HepG2 (cell line): ENCODE measurements around the gene CNPY1. TPM values are rescaled to one million over a fixed set of nuclear protein-coding genes. Genes with fewer than 3 reads are reported as not detected.
A peak's percentile ranks its signal among the peaks of the same experiment; 100 is the strongest.

Experiments
- ATAC-seq: fragments of 200-7000 bp; cut with Tn5 transposase; 3 replicates; pipeline ENCODE4 v1.9.1; 2020; ENCODE audit warnings: mild to moderate bottlenecking, moderate library complexity
- BruUV-seq: library from RNA; stranded (reverse); fragments of 400-500 nt; replicated peaks from 2 replicates; lab custom pipeline; 2021; lab: Mats Ljungman, UMichigan
- CTCF ChIA-PET: fragments of 300-600 bp; formaldehyde crosslinking; extraction: SDS; loops from one replicate; lab custom pipeline; 2021; ENCODE audit warnings: low total read pairs, inconsistent platforms, low intra/inter-chr PET ratio; lab: Yijun Ruan, JAX
- POLR2A ChIA-PET: fragments of 350-600 bp; sonication (Branson Sonifier 250); formaldehyde crosslinking; loops from one replicate; lab custom pipeline; 2020; ENCODE audit warnings: antibody characterized with exemption, inconsistent platforms; lab: Yijun Ruan, JAX
- DNase-seq: peaks from one replicate; pipeline ENCODE4 v3.0.0-alpha.2; 2015; ENCODE audit warnings: low spot score
- FAIRE-seq: peaks from 3 replicates; lab custom pipeline; 2011; peaks lifted over from hg19 to GRCh38; lab: Jason Lieb, UNC
- H2AFZ ChIP-seq: one replicate; pipeline ENCODE4 v1.6.1; 2011; ENCODE audit warnings: low read length, inconsistent platforms
- H3K27ac ChIP-seq: fragments of 300-600 bp; 3 replicates; pipeline ENCODE4 v1.8.0; 2011; ENCODE audit warnings: mixed run types, mild to moderate bottlenecking, mixed read lengths, low read length, inconsistent platforms; ENCODE audit not compliant: insufficient read depth; ENCODE audit errors: extremely low read length
- H3K27me3 ChIP-seq, 2 experiments: fragments of 200-600 bp in 1 of 2; 2 replicates in 1 of 2; 3 replicates in 1 of 2; pipeline versions ENCODE4 v1.6.0 to v1.8.0; 2011; ENCODE audit warnings: low read length in 2 of 2, mild to moderate bottlenecking in 2 of 2, moderate library complexity in 2 of 2, inconsistent platforms in 1 of 2; ENCODE audit not compliant: insufficient read depth in 2 of 2, control insufficient read depth in 1 of 2
- H3K36me3 ChIP-seq, 2 experiments: fragments of 200-600 bp in 1 of 2; replicated peaks in 1 of 2; 2 replicates in 1 of 2; 3 replicates in 1 of 2; pipeline versions ENCODE4 v1.5.1 to v1.8.0; 2011; ENCODE audit warnings: low read length in 2 of 2, inconsistent platforms in 1 of 2; ENCODE audit not compliant: insufficient read depth in 2 of 2, control insufficient read depth in 1 of 2
- H3K4me1 ChIP-seq: 2 replicates; pipeline ENCODE4 v1.5.1; 2012; ENCODE audit warnings: low read length, inconsistent platforms; ENCODE audit not compliant: insufficient read depth
- H3K4me2 ChIP-seq: 2 replicates; pipeline ENCODE4 v1.6.0; 2011; ENCODE audit warnings: low read depth, low read length, inconsistent platforms
- H3K4me3 ChIP-seq, 3 experiments: fragments of 200-600 bp in 1 of 3; sonication (generic), shearing (Covaris generic) in 1 of 3; replicated peaks in 1 of 3; 2 replicates each; pipeline ENCODE4 v1.5.1; 2011 to 2016; ENCODE audit warnings: low read length in 3 of 3, inconsistent platforms in 2 of 3, low read depth in 2 of 3, mild to moderate bottlenecking in 2 of 3, control low read depth in 1 of 3, mixed read lengths in 1 of 3; ENCODE audit not compliant: insufficient read depth in 1 of 3
- H3K79me2 ChIP-seq: one replicate; pipeline ENCODE4 v1.6.1; 2011; ENCODE audit warnings: low read length, inconsistent platforms; ENCODE audit not compliant: insufficient read depth
- H3K9ac ChIP-seq: 2 replicates; pipeline ENCODE4 v1.6.0; 2011; ENCODE audit warnings: mild to moderate bottlenecking, low read depth, low read length, inconsistent platforms; ENCODE audit not compliant: insufficient read depth
- H3K9me3 ChIP-seq: 2 replicates; pipeline ENCODE4 v1.5.1; 2012; ENCODE audit warnings: mild to moderate bottlenecking, low read length
- H4K20me1 ChIP-seq: 2 replicates; pipeline ENCODE4 v1.6.0; 2011; ENCODE audit warnings: inconsistent platforms, mild to moderate bottlenecking, low read length, moderate library complexity; ENCODE audit not compliant: insufficient read depth
- CEBPZ ChIP-seq: IDR thresholded peaks from 2 replicates; pipeline ENCODE4 v1.6.1; 2012; ENCODE audit warnings: low read length, improper control_type of control experiment
- DRAP1 ChIP-seq: IDR thresholded peaks from 2 replicates; pipeline ENCODE4 v1.6.1; 2016; ENCODE audit warnings: missing genetic modification reagents, missing compliant biosample characterization
- GATAD2A ChIP-seq: IDR thresholded peaks from 2 replicates; pipeline ENCODE4 v1.6.1; 2016
- HIVEP1 ChIP-seq: sonication (generic); formaldehyde crosslinking; IDR thresholded peaks from 2 replicates; pipeline ENCODE4 v1.4.0; 2020; ENCODE audit warnings: mild to moderate bottlenecking, missing genetic modification reagents
- HNRNPL ChIP-seq: fragments of 200-400 bp; formaldehyde crosslinking; IDR thresholded peaks from 2 replicates; pipeline ENCODE4 v1.6.1; 2017; ENCODE audit warnings: mild to moderate bottlenecking, low read depth, low read length
- MAZ ChIP-seq, 2 experiments: sonication (generic) in 1 of 2; formaldehyde crosslinking in 1 of 2; IDR thresholded peaks; 2 replicates each; pipeline versions ENCODE4 v1.5.0 to v1.6.1; 2012 to 2020; ENCODE audit warnings: low read depth in 2 of 2, mild to moderate bottlenecking in 2 of 2, borderline replicate concordance in 1 of 2, improper control_type of control experiment in 1 of 2, low read length in 1 of 2, missing genetic modification reagents in 1 of 2, moderate library complexity in 1 of 2
- MLLT10 ChIP-seq: sonication (generic); formaldehyde crosslinking; IDR thresholded peaks from 2 replicates; pipeline ENCODE4 v1.4.0; 2020; ENCODE audit warnings: missing genetic modification reagents
- NFRKB ChIP-seq: fragments of 450-650 bp; IDR thresholded peaks from 2 replicates; pipeline ENCODE4 v1.6.1; 2017
- NR2F2 ChIP-seq: IDR thresholded peaks from 2 replicates; pipeline ENCODE4 v1.6.1; 2012; ENCODE audit warnings: low read depth, inconsistent platforms, borderline replicate concordance
- SALL1 ChIP-seq: sonication (generic); formaldehyde crosslinking; IDR thresholded peaks from 2 replicates; pipeline ENCODE4 v1.8.0; 2022; ENCODE audit warnings: mild to moderate bottlenecking, missing genetic modification reagents
- SATB2 ChIP-seq: sonication (generic); formaldehyde crosslinking; IDR thresholded peaks from 2 replicates; pipeline ENCODE4 v1.5.0; 2020; ENCODE audit warnings: missing genetic modification reagents
- SUZ12 ChIP-seq: fragments of 150-350 bp; IDR thresholded peaks from 2 replicates; pipeline ENCODE4 v1.6.1; 2014; ENCODE audit warnings: low read depth, low read length
- TAF1 ChIP-seq: sonication (generic); formaldehyde crosslinking; IDR thresholded peaks from 2 replicates; pipeline ENCODE4 v1.4.0; 2020; ENCODE audit warnings: missing genetic modification reagents
- YY1 ChIP-seq: IDR thresholded peaks from 2 replicates; pipeline ENCODE4 v1.6.1; 2011; ENCODE audit warnings: low read length, low read depth, moderate library complexity, mild to moderate bottlenecking; ENCODE audit not compliant: insufficient read depth, insufficient replicate concordance
- ZNF234 ChIP-seq: sonication (generic); formaldehyde crosslinking; conservative IDR thresholded peaks from 2 replicates; pipeline ENCODE4 v1.5.1; 2020; ENCODE audit warnings: mild to moderate bottlenecking, missing genetic modification reagents
- ZNF326 ChIP-seq: sonication (generic); formaldehyde crosslinking; IDR thresholded peaks from 2 replicates; pipeline ENCODE4 v1.4.0; 2020; ENCODE audit warnings: missing genetic modification reagents, borderline replicate concordance
- ZNF350 ChIP-seq: sonication (generic); formaldehyde crosslinking; IDR thresholded peaks from 2 replicates; pipeline ENCODE4 v1.4.0; 2020; ENCODE audit warnings: mild to moderate bottlenecking, low read depth, missing genetic modification reagents, borderline replicate concordance
- ZNF672 ChIP-seq: sonication (generic); formaldehyde crosslinking; IDR thresholded peaks from 2 replicates; pipeline ENCODE4 v1.8.1; 2022; ENCODE audit warnings: missing genetic modification reagents
- ZXDC ChIP-seq: sonication (generic); formaldehyde crosslinking; IDR thresholded peaks from 2 replicates; pipeline ENCODE4 v1.5.0; 2020; ENCODE audit warnings: mild to moderate bottlenecking, missing genetic modification reagents
- WGBS: methylation state at CpG from one replicate; pipeline ENCODE4 v1.1.6; 2017; ENCODE audit warnings: low lambda C conversion rate; 5-methylcytosine and 5-hydroxymethylcytosine counted together
- in situ Hi-C: cut with HindIII; loops from 2 replicates; pipeline ENCODE4 v1.10.0; 2017; ENCODE audit warnings: low pct_unique_long_range_greater_than_20kb; ENCODE audit not compliant: extremely low pct_ligation_motif_present
- intact Hi-C: fragments of 100-400 bp; cut with micrococcal nuclease; formaldehyde crosslinking; loops from one replicate; pipeline ENCODE4 v1.10.0; 2022; ENCODE audit not compliant: unreplicated experiment
- polyA plus RNA-seq, 8 experiments: library from polyadenylated mRNA; depleted of rRNA in 3 of 8; stranded (reverse) in 7 of 8; unstranded in 1 of 8; fragments of >200 nt; fragmentation: Illumina TruSeq in 4 of 8; extraction: Trizol in 4 of 8; gene quantifications; 2 replicates each; pipeline versions ENCODE4 v1.2.1 to v1.2.3, GENCODE V29; 2011 to 2016; ENCODE audit warnings: low read depth in 4 of 8, missing spikeins in 1 of 8, mixed read lengths in 1 of 8; ENCODE audit not compliant: insufficient read depth in 1 of 8
- total RNA-seq, 5 experiments: library from RNA; depleted of rRNA; stranded (reverse); fragments of >200 nt; fragmentation: Illumina TruSeq; extraction: Trizol; gene quantifications; 2 replicates each; pipeline ENCODE4 v1.2.3, GENCODE V29; 2016; ENCODE audit warnings: low read depth in 1 of 5

CNPY1 gene
- total and polyA plus RNA-seq, 2 of the 13 experiments (the other 11 are each of a cell fraction or from before 2014, with no cell fraction given) = not detected

- TF ChIP-seq CEBPZ (no peak), GATAD2A (CRISPR knock-in tag) (peak; percentile 32; the same call in 1 of the 2 replicates), ZNF234 (CRISPR knock-in tag) (no peak), DRAP1 (CRISPR knock-in tag) (0 out of 2 replicates have a peak, but pooled peaks have one; percentile 25), ZNF672 (no peak), NFRKB (no peak), SALL1 (0 out of 2 replicates have a peak, but pooled peaks have one; percentile 6), SATB2 (no peak), YY1 (no peak), ZNF326 (CRISPR knock-in tag) (no peak)
Observed at GRCh38 chr7:155594961-155595366, 48.6 kb upstream of the CNPY1 start (continued).

GRCh38 chr7:155594163-155594732, 47.9 kb upstream of the CNPY1 start:
- intact Hi-C loops (no loop called here), in situ Hi-C loops (no loop called here)
- TF ChIP-seq TAF1 (CRISPR knock-in tag) = no peak
- TF ChIP-seq MAZ (IDR thresholded peaks at IDR 0.05; ENCODE audit: borderline replicate concordance, low read depth, low read length) = no peak
- no peak for TF ChIP-seq MAZ (CRISPR knock-in tag; IDR thresholded peaks at IDR 0.05; ENCODE audit: low read depth)
- TF ChIP-seq ZXDC (CRISPR knock-in tag) = no peak
- 0 out of 2 replicates have a peak, but pooled peaks have one; percentile 36 for TF ChIP-seq HNRNPL
- TF ChIP-seq MLLT10 (CRISPR knock-in tag) = no peak
- no peak for TF ChIP-seq SUZ12
- TF ChIP-seq HIVEP1 (CRISPR knock-in tag) = 0 out of 2 replicates have a peak, but pooled peaks have one; percentile 25
- no peak for TF ChIP-seq ZNF350 (CRISPR knock-in tag)
- TF ChIP-seq NR2F2 = no peak

More at GRCh38 chr7:155594163-155594732, 47.9 kb upstream of the CNPY1 start:
- 70% methylated on average over 4 of the region's 6 CpGs for WGBS
- H3K27ac ChIP-seq = no peak overlapping the region
- no peak overlapping the region for H2AFZ ChIP-seq
- H3K4me1 ChIP-seq = peaks cover 89% of the 10 kb centered on the region
- ChIA-PET POLR2A (interaction anchor here (2.3 kb wide), 1 partner anchor 25 kb away, joined by 5 read pairs; no protein-coding TSS in a partner anchor), CTCF (no interaction called here)
- no peaks in the 10 kb centered on the region for H3K79me2 ChIP-seq
- no peaks in the 10 kb centered on the region for H3K9me3 ChIP-seq
- BruUV-seq = no TSS peak
- H4K20me1 ChIP-seq = no peaks in the 10 kb centered on the region
- no peak overlapping the region for H3K4me3 ChIP-seq
- peak overlapping the region; percentile 20 for H3K4me2 ChIP-seq
- DNase-seq (no peak), FAIRE-seq (no peak), ATAC-seq (no peak)
- no peak overlapping the region for H3K9ac ChIP-seq
- H3K27me3 ChIP-seq = 0 out of 5 replicates have a peak, but pooled peaks cover 0 to 4% of the 10 kb centered on the region in 2 experiments
- H3K36me3 ChIP-seq = no peaks in the 10 kb centered on the region
